ENCODE results near the gene BSCL2.

Gene BSCL2

DNA sequence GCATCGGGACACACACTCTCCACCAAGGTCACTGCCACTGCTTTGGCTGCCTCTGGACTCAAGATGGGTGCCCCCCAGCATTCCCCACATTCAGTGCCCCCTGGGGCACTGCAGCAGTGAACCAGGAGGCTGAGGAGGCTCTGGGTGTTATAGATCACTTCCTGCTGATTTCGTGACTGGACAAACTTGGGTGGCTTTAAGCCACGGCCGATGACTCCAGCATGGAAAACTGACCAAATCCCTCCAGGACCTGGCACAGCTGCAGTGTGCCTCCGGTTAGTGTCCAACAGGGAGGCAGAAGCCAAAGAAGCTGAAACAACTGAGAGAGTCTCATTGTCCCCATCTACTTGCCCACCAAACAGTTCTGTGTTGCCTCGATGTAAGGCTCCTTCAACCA is 59.6 kb downstream of the BSCL2 start:
- Histone ChIP-seq H3K9ac (ENCODE audit: low read depth in 1 of 2, low read length in 2 of 2) (no peak overlapping the region), H3K36me3 (ENCODE audit: control insufficient read depth in 2 of 2, insufficient read depth in 2 of 2, low read length in 2 of 2) (peaks cover 11 to 30% of the 10 kb centered on the region in 2 donors), H3K27ac (ENCODE audit: low read depth in 2 of 2, low read length in 2 of 2) (no peak overlapping the region), H3K9me3 (ENCODE audit: control insufficient read depth in 2 of 2, low read length in 2 of 2) (no peaks in the 10 kb centered on the region), H3K4me3 (ENCODE audit: low read length in 2 of 2) (no peak overlapping the region), H3K4me1 (ENCODE audit: control insufficient read depth in 2 of 2, insufficient read depth in 2 of 2, low read length in 2 of 2) (peaks cover 22 to 26% of the 10 kb centered on the region in 2 donors), H3K27me3 (ENCODE audit: control insufficient read depth in 2 of 2, insufficient read depth in 2 of 2, low read length in 2 of 2) (no peaks in the 10 kb centered on the region)

DNA sequence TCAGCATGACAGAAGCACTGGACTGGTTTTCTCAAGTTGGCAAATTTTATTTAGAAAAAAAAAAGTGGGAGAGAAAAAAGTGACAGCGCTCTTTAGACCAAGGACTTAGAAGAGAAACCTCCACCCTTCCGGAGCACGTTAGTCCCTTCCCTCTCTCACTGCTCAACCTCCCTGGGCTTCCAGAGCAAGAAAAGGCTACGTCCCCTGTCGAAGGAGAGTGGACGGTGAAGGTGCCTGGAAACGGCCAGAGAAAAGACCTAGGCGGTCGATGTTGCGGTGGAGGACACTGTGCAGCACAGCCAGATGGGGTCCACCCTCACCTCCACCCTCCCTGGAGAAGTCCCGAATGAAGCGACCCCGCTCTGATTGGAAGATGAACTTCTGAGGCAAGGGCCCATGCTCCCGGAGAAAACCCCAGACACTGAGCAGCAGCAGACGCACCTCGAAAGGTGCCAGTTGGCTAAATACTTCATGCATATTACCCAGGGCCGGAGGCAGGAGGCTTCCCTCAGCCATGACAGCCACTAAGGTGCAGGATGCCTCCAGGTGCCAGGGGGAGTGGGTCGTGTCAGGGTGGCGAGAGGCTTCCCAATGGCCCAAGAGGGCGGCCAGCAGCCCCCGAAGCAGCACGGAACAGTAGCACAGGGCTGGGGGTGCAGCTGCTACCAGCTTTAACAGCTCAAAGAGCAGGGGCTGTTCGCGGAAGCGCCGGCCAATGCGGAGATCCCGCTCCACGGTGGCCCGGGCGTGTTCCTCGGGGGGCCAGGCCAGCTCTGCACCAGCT is 60.2 kb downstream of the BSCL2 start:
- no peak overlapping the region for H3K9ac ChIP-seq (ENCODE audit: low read depth in 1 of 2, low read length in 2 of 2)
- peak overlapping the region; percentile 1 to 6 for H3K4me3 ChIP-seq (ENCODE audit: low read length in 2 of 2)
- no peaks in the 10 kb centered on the region for H3K27me3 ChIP-seq (ENCODE audit: control insufficient read depth in 2 of 2, insufficient read depth in 2 of 2, low read length in 2 of 2)
- peaks cover 16 to 20% of the 10 kb centered on the region in 2 donors for H3K4me1 ChIP-seq (ENCODE audit: control insufficient read depth in 2 of 2, insufficient read depth in 2 of 2, low read length in 2 of 2)
- no peak overlapping the region for H3K27ac ChIP-seq (ENCODE audit: low read depth in 2 of 2, low read length in 2 of 2)
- no peaks in the 10 kb centered on the region for H3K9me3 ChIP-seq (ENCODE audit: control insufficient read depth in 2 of 2, low read length in 2 of 2)
- peaks cover 12 to 30% of the 10 kb centered on the region in 2 donors for H3K36me3 ChIP-seq (ENCODE audit: control insufficient read depth in 2 of 2, insufficient read depth in 2 of 2, low read length in 2 of 2)

DNA sequence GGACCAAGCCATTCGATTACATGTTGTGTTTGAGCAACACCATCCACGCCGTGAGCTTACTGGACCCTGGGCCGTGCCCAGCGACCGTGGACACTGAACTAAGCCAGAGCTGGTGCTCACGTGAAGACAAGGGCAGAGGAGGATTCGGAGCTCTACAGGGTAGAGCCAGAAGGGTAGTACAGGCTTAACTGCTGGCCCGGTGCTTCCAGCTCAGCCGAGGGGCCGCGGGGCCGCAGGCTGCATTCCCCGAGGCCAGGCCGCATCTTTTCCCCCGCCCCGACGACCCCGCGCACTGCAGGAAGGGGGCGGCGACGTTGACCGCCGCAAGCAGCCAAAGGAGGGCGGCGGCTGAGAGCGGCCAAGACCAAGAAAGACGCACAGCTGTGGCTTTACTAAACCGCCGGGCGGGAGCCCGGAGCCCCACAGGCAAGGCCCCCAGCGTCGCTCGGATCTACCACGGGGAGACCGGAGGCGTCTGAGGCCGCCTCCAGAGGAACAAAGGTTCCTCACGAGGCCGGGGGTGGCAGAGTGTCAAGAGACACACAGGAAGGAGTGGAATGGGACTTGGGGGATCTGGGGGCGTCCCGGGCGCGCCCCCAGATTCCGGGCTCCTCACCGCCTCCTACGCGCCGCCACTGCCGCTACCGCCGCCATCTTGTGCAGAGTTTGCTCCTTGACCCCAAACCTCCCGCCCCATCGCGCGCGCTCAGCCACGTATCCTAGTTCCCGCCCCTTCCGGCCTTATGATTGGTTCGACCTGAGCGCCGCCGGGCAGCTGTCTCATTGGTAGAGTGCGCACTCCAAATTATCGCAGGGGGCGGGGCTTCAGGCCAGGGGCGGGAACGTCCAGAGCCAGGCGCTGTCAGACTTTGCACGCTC is 61.0 kb downstream of the BSCL2 start, which contains the start of gene GANAB:
GANAB (minus strand) TSS at position 668 of the 879 bp plus-strand sequence; CDS start at position 654, 14 bp downstream.
- H3K4me1 ChIP-seq (ENCODE audit: control insufficient read depth in 2 of 2, insufficient read depth in 2 of 2, low read length in 2 of 2), result peaks cover 11 to 16% of the 10 kb centered on the region in 2 donors
- H3K9ac ChIP-seq (ENCODE audit: low read depth in 1 of 2, low read length in 2 of 2), result peak within 1 kb of the TSS; percentile 84 to 85
- H3K9me3 ChIP-seq (ENCODE audit: control insufficient read depth in 2 of 2, low read length in 2 of 2), result no peaks in the 10 kb centered on the region
- peak within 1 kb of the TSS; percentile 70 to 91 for H3K27ac ChIP-seq (ENCODE audit: low read depth in 2 of 2, low read length in 2 of 2)
- H3K27me3 ChIP-seq (ENCODE audit: control insufficient read depth in 2 of 2, insufficient read depth in 2 of 2, low read length in 2 of 2), result no peaks in the 10 kb centered on the region
- peaks cover 12 to 30% of the 10 kb centered on the region in 2 donors for H3K36me3 ChIP-seq (ENCODE audit: control insufficient read depth in 2 of 2, insufficient read depth in 2 of 2, low read length in 2 of 2)
- peak within 1 kb of the TSS; percentile 72 to 94 for H3K4me3 ChIP-seq (ENCODE audit: low read length in 2 of 2)

DNA sequence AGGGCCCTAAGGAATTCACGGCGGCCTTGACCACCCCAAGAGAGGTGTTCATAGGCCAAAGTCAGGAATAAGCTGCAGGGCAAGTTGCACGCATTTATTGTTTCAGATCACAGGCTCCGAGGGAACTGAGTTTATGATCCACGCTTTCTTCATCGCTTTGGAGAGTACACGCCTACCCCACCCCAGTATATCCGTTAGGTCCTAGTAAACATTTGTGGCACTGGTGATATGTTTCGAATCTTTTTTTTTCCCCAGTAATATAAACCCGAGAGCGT is 61.6 kb downstream of the BSCL2 start:
- Histone ChIP-seq H3K9me3 (ENCODE audit: control insufficient read depth in 2 of 2, low read length in 2 of 2) (no peaks in the 10 kb centered on the region), H3K36me3 (ENCODE audit: control insufficient read depth in 2 of 2, insufficient read depth in 2 of 2, low read length in 2 of 2) (peaks cover 12 to 30% of the 10 kb centered on the region in 2 donors), H3K4me1 (ENCODE audit: control insufficient read depth in 2 of 2, insufficient read depth in 2 of 2, low read length in 2 of 2) (peaks cover 11 to 16% of the 10 kb centered on the region in 2 donors), H3K27me3 (ENCODE audit: control insufficient read depth in 2 of 2, insufficient read depth in 2 of 2, low read length in 2 of 2) (no peaks in the 10 kb centered on the region), H3K9ac (ENCODE audit: low read depth in 1 of 2, low read length in 2 of 2) (peak overlapping the region; percentile 84 to 85), H3K4me3 (ENCODE audit: low read length in 2 of 2) (peak overlapping the region; percentile 72 to 94), H3K27ac (ENCODE audit: low read depth in 2 of 2, low read length in 2 of 2) (peak overlapping the region; percentile 70 to 91)

DNA sequence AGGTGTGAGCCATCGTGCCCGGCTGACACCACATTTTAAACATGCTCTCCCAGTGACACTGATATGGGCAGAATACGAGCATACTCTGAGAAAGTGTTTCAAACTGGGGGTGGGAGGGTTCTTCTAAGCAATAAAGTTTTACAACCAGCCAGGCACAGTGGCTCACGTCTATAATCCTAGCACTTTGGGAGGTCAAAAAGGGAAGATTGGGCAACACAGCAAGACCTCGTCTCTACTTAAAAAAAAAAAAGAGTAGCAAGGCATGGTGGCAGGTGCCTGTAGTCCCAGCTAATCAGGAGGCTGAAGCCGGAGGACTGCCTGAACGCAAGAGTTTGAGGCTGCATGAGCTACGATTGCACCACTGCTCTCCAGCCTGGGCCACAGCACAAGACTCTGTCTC is 63.0 kb downstream of the BSCL2 start:
- Histone ChIP-seq H3K27me3 (ENCODE audit: control insufficient read depth in 2 of 2, insufficient read depth in 2 of 2, low read length in 2 of 2) (no peaks in the 10 kb centered on the region), H3K9me3 (ENCODE audit: control insufficient read depth in 2 of 2, low read length in 2 of 2) (no peaks in the 10 kb centered on the region), H3K27ac (ENCODE audit: low read depth in 2 of 2, low read length in 2 of 2) (no peak overlapping the region), H3K36me3 (ENCODE audit: control insufficient read depth in 2 of 2, insufficient read depth in 2 of 2, low read length in 2 of 2) (peaks cover 11 to 27% of the 10 kb centered on the region in 2 donors), H3K9ac (ENCODE audit: low read depth in 1 of 2, low read length in 2 of 2) (no peak overlapping the region), H3K4me1 (ENCODE audit: control insufficient read depth in 2 of 2, insufficient read depth in 2 of 2, low read length in 2 of 2) (peaks cover 11 to 16% of the 10 kb centered on the region in 2 donors), H3K4me3 (ENCODE audit: low read length in 2 of 2) (no peak overlapping the region)

Measured in mucosa of rectum (tissue), 2 donors.